Stomach (tissue), 9 donors: ENCODE measurements around the gene STK32C. TPM values are rescaled to one million over a fixed set of nuclear protein-coding genes. Genes with fewer than 3 reads are reported as not detected.
"Not testable (repeated sequence)": the region's sequence is repeated elsewhere in the genome, so short reads cannot be mapped to it uniquely, and the experiment has no call there.

Experiments used
- DNase-seq, 2 donors: peaks; one replicate each; pipeline versions ENCODE4 v3.0.0 to v3.0.0-alpha.2; 2013 to 2019
- H3K27ac ChIP-seq, 5 donors: fragments of 200-600 bp in 4 of 5; sonication (generic) in 4 of 5; one replicate each; pipeline ENCODE4 v1.5.1; 2013 to 2019; ENCODE audit warnings: mild to moderate bottlenecking in 1 of 5, moderate library complexity in 1 of 5
- H3K27me3 ChIP-seq, 3 donors: fragments of 200-600 bp; sonication (generic); one replicate each; pipeline ENCODE4 v1.5.1; 2017 to 2019; ENCODE audit warnings: mixed run types in 1 of 3
- H3K36me3 ChIP-seq, 4 donors: fragments of 200-600 bp; sonication (generic); 1 replicate in 3 of 4; 2 replicates in 1 of 4; pipeline ENCODE4 v1.5.1; 2016 to 2019
- H3K4me1 ChIP-seq, 4 donors: fragments of 200-600 bp; sonication (generic); one replicate each; pipeline ENCODE4 v1.5.1; 2016 to 2019
- H3K4me3 ChIP-seq, 4 donors: fragments of 200-600 bp; sonication (generic) in 3 of 4; one replicate each; pipeline ENCODE4 v1.5.1; 2016 to 2019; ENCODE audit warnings: mild to moderate bottlenecking in 1 of 4
- H3K9me3 ChIP-seq, 4 donors: fragments of 200-600 bp; sonication (generic); one replicate each; pipeline ENCODE4 v1.5.1; 2016 to 2019
- CTCF ChIP-seq, 7 experiments: fragments of 450-650 bp in 4 of 7; fragments of 200-600 bp in 3 of 7; sonication (generic) in 3 of 7; IDR thresholded peaks; one replicate each; pipeline ENCODE4 v1.5.1; 2016 to 2019; ENCODE audit warnings: antibody characterized with exemption in 7 of 7, control low read depth in 2 of 7, mild to moderate bottlenecking in 1 of 7
- EP300 ChIP-seq: sonication (generic); formaldehyde crosslinking; IDR thresholded peaks from one replicate; pipeline ENCODE4 v1.6.1; 2017; ENCODE audit warnings: antibody characterized with exemption
- POLR2A ChIP-seq, 4 donors: fragments of 450-650 bp; IDR thresholded peaks; one replicate each; pipeline ENCODE4 v1.6.1; 2016; ENCODE audit warnings: antibody characterized with exemption in 4 of 4, control low read depth in 2 of 4, mild to moderate bottlenecking in 1 of 4, moderate library complexity in 1 of 4
- POLR2AphosphoS5 ChIP-seq, 3 donors: sonication (generic); formaldehyde crosslinking; IDR thresholded peaks; one replicate each; pipeline ENCODE4 v1.6.1; 2016; ENCODE audit warnings: antibody characterized with exemption in 3 of 3
- WGBS, 5 donors: extraction: QIAGEN DNeasy Blood & Tissue Kit in 3 of 5; methylation state at CpG; one replicate each; pipeline versions ENCODE4 v1.1.5 to v1.1.7; 2013 to 2018; 5-methylcytosine and 5-hydroxymethylcytosine counted together
- intact Hi-C: fragments of 100-400 bp; cut with DNase I; formaldehyde crosslinking; loops from one replicate; pipeline ENCODE4 v1.15.1; 2023; ENCODE audit warnings: low total_unique reads
- polyA plus RNA-seq, 3 donors: library from polyadenylated mRNA; stranded (reverse); fragments of 200-250 nt; gene quantifications; one replicate each; pipeline ENCODE4 v1.2.3, GENCODE V29; 2013
- total RNA-seq, 5 donors: library from RNA; depleted of rRNA; stranded (reverse); fragments of >200 nt; gene quantifications; one replicate each; pipeline versions ENCODE4 v1.1.0 to v1.2.3, GENCODE V29; 2014 to 2016
- donor health status: healthy with polysubstance abuse.
- donor health status: Bipolar disorder and iron deficiency.
- donor health status: healthy.

The STK32C gene
- total and polyA plus RNA-seq, 8 donors = 1.6 to 71.0 (median 7.9) TPM; not detected in 1

- H3K36me3 ChIP-seq = peaks cover 0 to 2% (median 0%) of the 10 kb centered on the region in 4 donors
- H3K27ac ChIP-seq = no peak overlapping the region
- peaks cover 0 to 8% (median 6%) of the 10 kb centered on the region in 4 donors for H3K4me1 ChIP-seq
- intact Hi-C loops = loop anchor here (10.0 kb wide), 1 partner anchor 235 kb away; no protein-coding TSS in a partner anchor
- WGBS, 5 donors = 93 to 95% (median 94%) methylated on average over 9 of the region's 9 CpGs
- TF ChIP-seq POLR2AphosphoS5 (IDR thresholded peaks at IDR 0.05) (no peak), EP300 (no peak), CTCF (IDR thresholded peaks at IDR 0.05) (no peak), POLR2A (IDR thresholded peaks at IDR 0.05) (no peak)
- H3K9me3 ChIP-seq = peaks cover 0 to 29% (median 17%) of the 10 kb centered on the region in 4 donors
- H3K27me3 ChIP-seq = no peaks in the 10 kb centered on the region
- no peak overlapping the region for H3K4me3 ChIP-seq
- no peak for DNase-seq
Observed at GRCh38 chr10:132220061-132220460, 87.7 kb downstream of the STK32C start.

GRCh38 chr10:132219486-132219885 is 88.3 kb downstream of the STK32C start:
- H3K27ac ChIP-seq = no peak overlapping the region
- intact Hi-C loops = no loop called here

GRCh38 chr10:132216441-132216840 is 91.3 kb downstream of the STK32C start:
- H3K27me3 ChIP-seq, H3K4me3 ChIP-seq, DNase-seq, intact Hi-C loops, H3K27ac ChIP-seq, H3K4me1 ChIP-seq: not testable (repeated sequence)
- Histone ChIP-seq H3K36me3 (peaks cover 0 to 17% (median 3%) of the 10 kb centered on the region in 4 donors), H3K9me3 (peaks cover 4 to 51% (median 34%) of the 10 kb centered on the region in 4 donors)
- 77 to 92% (median 85%) methylated on average over 3 of the region's 3 CpGs for WGBS, 5 donors

More at GRCh38 chr10:132219486-132219885, 88.3 kb downstream of the STK32C start:
- TF ChIP-seq POLR2A (IDR thresholded peaks at IDR 0.05) = no peak
- TF ChIP-seq POLR2AphosphoS5 (IDR thresholded peaks at IDR 0.05) = no peak
- TF ChIP-seq EP300 = no peak
- TF ChIP-seq CTCF (IDR thresholded peaks at IDR 0.05) = no peak
- 69 to 79% (median 71%) methylated on average over 1 to 7 of the region's 7 CpGs for WGBS, 5 donors
- Histone ChIP-seq H3K4me3 (no peak overlapping the region), H3K9me3 (peaks cover under 1 to 35% (median 20%) of the 10 kb centered on the region in 4 donors), H3K36me3 (no peaks in the 10 kb centered on the region), H3K4me1 (peaks cover 0 to 8% (median 6%) of the 10 kb centered on the region in 4 donors), H3K27me3 (no peaks in the 10 kb centered on the region)
- no peak for DNase-seq

- WGBS, 5 donors = 57 to 76% (median 70%) methylated on average over 4 of the region's 4 CpGs
- TF ChIP-seq EP300 (no peak), POLR2A (IDR thresholded peaks at IDR 0.05) (no peak), CTCF (IDR thresholded peaks at IDR 0.05) (no peak), POLR2AphosphoS5 (IDR thresholded peaks at IDR 0.05) (no peak)
- H3K9me3 ChIP-seq = peaks cover 4 to 51% (median 34%) of the 10 kb centered on the region in 4 donors
Observed at GRCh38 chr10:132213917-132214316, 93.8 kb downstream of the STK32C start.

GRCh38 chr10:132212816-132213215 is 94.9 kb downstream of the STK32C start:
- 87 to 93% (median 91%) methylated on average over 8 to 9 of the region's 9 CpGs for WGBS, 5 donors

More at GRCh38 chr10:132213917-132214316, 93.8 kb downstream of the STK32C start:
- Histone ChIP-seq H3K27ac (no peak overlapping the region), H3K36me3 (peaks cover 0 to 17% (median 3%) of the 10 kb centered on the region in 4 donors), H3K4me3 (no peak overlapping the region), H3K27me3 (no peaks in the 10 kb centered on the region), H3K4me1 (no peaks in the 10 kb centered on the region)
- intact Hi-C loops = no loop called here
- DNase-seq = no peak

More at GRCh38 chr10:132212816-132213215, 94.9 kb downstream of the STK32C start:
- H3K27me3 ChIP-seq = no peaks in the 10 kb centered on the region
- peaks cover 4 to 50% (median 33%) of the 10 kb centered on the region in 4 donors for H3K9me3 ChIP-seq
- peaks cover 0 to 23% (median 3%) of the 10 kb centered on the region in 4 donors for H3K36me3 ChIP-seq
- no peaks in the 10 kb centered on the region for H3K4me1 ChIP-seq
- no peak for TF ChIP-seq POLR2AphosphoS5 (IDR thresholded peaks at IDR 0.05)
- TF ChIP-seq EP300 = no peak
- no peak for TF ChIP-seq CTCF (IDR thresholded peaks at IDR 0.05)
- no peak for TF ChIP-seq POLR2A (IDR thresholded peaks at IDR 0.05)
- H3K27ac ChIP-seq = no peak overlapping the region
- no peak for DNase-seq
- intact Hi-C loops = no loop called here
- H3K4me3 ChIP-seq = no peak overlapping the region
